ENCODE data around the gene CFLAR.

The CFLAR gene

DNA sequence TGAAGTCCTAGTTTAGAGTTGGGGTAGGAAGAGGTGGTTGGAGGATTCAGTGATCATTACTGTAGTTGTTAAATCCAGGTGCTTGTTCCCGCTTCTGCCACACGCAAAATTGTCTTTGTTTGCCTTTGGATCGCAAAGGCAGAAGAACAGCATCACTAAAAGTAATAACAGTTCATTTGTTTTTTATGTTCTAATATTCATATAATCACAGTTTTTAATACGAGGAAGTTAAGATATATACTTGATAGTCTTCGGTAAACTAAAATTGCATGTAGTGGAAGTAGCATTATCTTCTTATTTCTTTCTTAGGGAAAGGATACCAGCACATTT, 43.8 kb upstream of the CFLAR start:
- H3K9ac ChIP-seq (ENCODE audit: low read length) = peak overlapping the region; percentile 69
- 0 out of 2 replicates have a peak, but pooled peaks cover 2% of the 10 kb centered on the region for H3K36me3 ChIP-seq (ENCODE audit: low read length)
- H3K27me3 ChIP-seq (ENCODE audit: low read length) = no peaks in the 10 kb centered on the region
- peaks cover 70% of the 10 kb centered on the region for H3K79me2 ChIP-seq (ENCODE audit: insufficient read depth, low read length)
- H4K20me1 ChIP-seq (ENCODE audit: low read depth, low read length) = no peaks in the 10 kb centered on the region
- H3K4me2 ChIP-seq (ENCODE audit: low read depth, low read length, poor library complexity, severe bottlenecking) = peak overlapping the region; percentile 100
- H3K9me2 ChIP-seq (replicated peaks; ENCODE audit: insufficient read depth, low read length) = no peaks in the 10 kb centered on the region
- H3K27ac ChIP-seq (ENCODE audit: low read depth, low read length) = peak overlapping the region; percentile 72
- no peaks in the 10 kb centered on the region for H3K9me3 ChIP-seq (ENCODE audit: insufficient read depth, low read length)
- peak overlapping the region; percentile 86 for H3K4me3 ChIP-seq (ENCODE audit: insufficient read depth, low read length, poor library complexity, severe bottlenecking)
- TF ChIP-seq EZH2phosphoT487 (conservative IDR thresholded peaks at IDR 0.05; ENCODE audit: low read length) = no peak
- TF ChIP-seq, protein P1, sequence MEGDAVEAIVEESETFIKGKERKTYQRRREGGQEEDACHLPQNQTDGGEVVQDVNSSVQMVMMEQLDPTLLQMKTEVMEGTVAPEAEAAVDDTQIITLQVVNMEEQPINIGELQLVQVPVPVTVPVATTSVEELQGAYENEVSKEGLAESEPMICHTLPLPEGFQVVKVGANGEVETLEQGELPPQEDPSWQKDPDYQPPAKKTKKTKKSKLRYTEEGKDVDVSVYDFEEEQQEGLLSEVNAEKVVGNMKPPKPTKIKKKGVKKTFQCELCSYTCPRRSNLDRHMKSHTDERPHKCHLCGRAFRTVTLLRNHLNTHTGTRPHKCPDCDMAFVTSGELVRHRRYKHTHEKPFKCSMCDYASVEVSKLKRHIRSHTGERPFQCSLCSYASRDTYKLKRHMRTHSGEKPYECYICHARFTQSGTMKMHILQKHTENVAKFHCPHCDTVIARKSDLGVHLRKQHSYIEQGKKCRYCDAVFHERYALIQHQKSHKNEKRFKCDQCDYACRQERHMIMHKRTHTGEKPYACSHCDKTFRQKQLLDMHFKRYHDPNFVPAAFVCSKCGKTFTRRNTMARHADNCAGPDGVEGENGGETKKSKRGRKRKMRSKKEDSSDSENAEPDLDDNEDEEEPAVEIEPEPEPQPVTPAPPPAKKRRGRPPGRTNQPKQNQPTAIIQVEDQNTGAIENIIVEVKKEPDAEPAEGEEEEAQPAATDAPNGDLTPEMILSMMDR (IDR thresholded peaks at IDR 0.05; ENCODE audit: insufficient read depth, low read length, poor library complexity, severe bottlenecking) = no peak
- H2AFZ ChIP-seq (ENCODE audit: low read depth, low read length, severe bottlenecking) = peak overlapping the region; percentile 81
- peaks cover 4% of the 10 kb centered on the region; the same call in 1 of the 2 replicates for H3F3A ChIP-seq (ENCODE audit: insufficient read depth)

DNA sequence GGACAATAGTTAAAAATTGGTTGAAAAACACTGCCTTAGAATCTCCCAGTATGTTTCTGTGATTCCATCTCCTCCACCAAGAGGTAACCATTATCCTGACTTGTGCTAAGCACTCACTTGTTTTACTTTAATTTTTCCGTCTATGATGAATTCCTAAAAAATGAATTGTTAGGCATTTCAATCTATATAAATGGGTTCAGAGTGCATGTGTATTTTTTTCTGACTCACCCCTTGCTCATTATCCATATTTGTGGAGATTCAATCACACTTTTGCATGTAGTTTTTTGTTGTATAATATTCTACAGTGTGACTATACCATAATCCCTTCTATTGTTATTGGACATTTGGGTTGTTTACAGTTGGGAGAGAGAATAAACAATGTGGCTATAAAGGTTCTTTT, 42.9 kb upstream of the CFLAR start:
- Histone ChIP-seq H3K79me2 (ENCODE audit: insufficient read depth, low read length) (peaks cover 61% of the 10 kb centered on the region), H3K9ac (ENCODE audit: low read length) (peak overlapping the region; percentile 69), H3K36me3 (ENCODE audit: low read length) (no peaks in the 10 kb centered on the region), H3K9me2 (replicated peaks; ENCODE audit: insufficient read depth, low read length) (no peaks in the 10 kb centered on the region), H3K27me3 (ENCODE audit: low read length) (no peaks in the 10 kb centered on the region), H3K4me3 (ENCODE audit: insufficient read depth, low read length, poor library complexity, severe bottlenecking) (peak overlapping the region; percentile 86), H3F3A (ENCODE audit: insufficient read depth) (peaks cover 4% of the 10 kb centered on the region; the same call in 1 of the 2 replicates), H4K20me1 (ENCODE audit: low read depth, low read length) (no peaks in the 10 kb centered on the region), H3K4me2 (ENCODE audit: low read depth, low read length, poor library complexity, severe bottlenecking) (peak overlapping the region; percentile 100), H3K27ac (ENCODE audit: low read depth, low read length) (no peak overlapping the region), H3K9me3 (ENCODE audit: insufficient read depth, low read length) (no peaks in the 10 kb centered on the region), H2AFZ (ENCODE audit: low read depth, low read length, severe bottlenecking) (no peak overlapping the region)
- TF ChIP-seq EZH2phosphoT487 (conservative IDR thresholded peaks at IDR 0.05; ENCODE audit: low read length) = no peak
- TF ChIP-seq, protein P1 (IDR thresholded peaks at IDR 0.05; ENCODE audit: insufficient read depth, low read length, poor library complexity, severe bottlenecking) = no peak

DNA sequence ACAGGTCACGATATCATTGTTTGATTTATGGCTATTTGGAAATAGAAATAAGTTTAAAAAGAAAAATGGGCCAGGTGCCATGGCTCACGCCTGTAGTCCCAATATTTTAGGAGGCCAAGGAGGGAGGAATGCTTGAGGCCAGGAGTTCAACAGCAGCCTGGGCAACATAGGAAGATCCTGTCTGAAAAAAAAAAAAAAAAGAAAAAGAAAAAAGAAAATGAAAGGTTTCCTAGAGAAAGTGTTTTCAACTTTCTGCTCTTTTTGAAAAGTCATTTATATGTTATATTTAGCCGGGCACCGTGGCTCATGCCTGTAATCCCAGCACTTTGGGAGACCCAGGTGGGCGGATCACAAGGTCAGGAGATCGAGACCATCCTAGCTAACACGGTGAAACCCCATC, 41.0 kb upstream of the CFLAR start:
- H3K27ac ChIP-seq (ENCODE audit: low read depth, low read length) = no peak overlapping the region
- no peak overlapping the region for H2AFZ ChIP-seq (ENCODE audit: low read depth, low read length, severe bottlenecking)
- TF ChIP-seq, protein P1 (IDR thresholded peaks at IDR 0.05; ENCODE audit: insufficient read depth, low read length, poor library complexity, severe bottlenecking) = no peak
- no peak for TF ChIP-seq EZH2phosphoT487 (conservative IDR thresholded peaks at IDR 0.05; ENCODE audit: low read length)
- no peaks in the 10 kb centered on the region for H3K27me3 ChIP-seq (ENCODE audit: low read length)
- H3F3A ChIP-seq (ENCODE audit: insufficient read depth) = 0 out of 2 replicates have a peak, but pooled peaks cover 13% of the 10 kb centered on the region
- H3K36me3 ChIP-seq (ENCODE audit: low read length) = peaks cover 4% of the 10 kb centered on the region; the same call in 1 of the 2 replicates
- H3K9me2 ChIP-seq (replicated peaks; ENCODE audit: insufficient read depth, low read length) = no peaks in the 10 kb centered on the region
- no peak overlapping the region for H3K4me3 ChIP-seq (ENCODE audit: insufficient read depth, low read length, poor library complexity, severe bottlenecking)
- H3K4me2 ChIP-seq (ENCODE audit: low read depth, low read length, poor library complexity, severe bottlenecking) = no peak overlapping the region
- H3K9me3 ChIP-seq (ENCODE audit: insufficient read depth, low read length) = no peaks in the 10 kb centered on the region
- H4K20me1 ChIP-seq (ENCODE audit: low read depth, low read length) = no peaks in the 10 kb centered on the region
- no peak overlapping the region for H3K9ac ChIP-seq (ENCODE audit: low read length)
- peaks cover 42% of the 10 kb centered on the region for H3K79me2 ChIP-seq (ENCODE audit: insufficient read depth, low read length)
